ENCODE data around the gene CRTAC1. TPM values are rescaled to one million over a fixed set of nuclear protein-coding genes. Genes with fewer than 3 reads are reported as not detected.

CRTAC1 gene
- total and polyA plus RNA-seq, 8 donors, result 0.24 to 1.3 (median 0.81) TPM

DNA sequence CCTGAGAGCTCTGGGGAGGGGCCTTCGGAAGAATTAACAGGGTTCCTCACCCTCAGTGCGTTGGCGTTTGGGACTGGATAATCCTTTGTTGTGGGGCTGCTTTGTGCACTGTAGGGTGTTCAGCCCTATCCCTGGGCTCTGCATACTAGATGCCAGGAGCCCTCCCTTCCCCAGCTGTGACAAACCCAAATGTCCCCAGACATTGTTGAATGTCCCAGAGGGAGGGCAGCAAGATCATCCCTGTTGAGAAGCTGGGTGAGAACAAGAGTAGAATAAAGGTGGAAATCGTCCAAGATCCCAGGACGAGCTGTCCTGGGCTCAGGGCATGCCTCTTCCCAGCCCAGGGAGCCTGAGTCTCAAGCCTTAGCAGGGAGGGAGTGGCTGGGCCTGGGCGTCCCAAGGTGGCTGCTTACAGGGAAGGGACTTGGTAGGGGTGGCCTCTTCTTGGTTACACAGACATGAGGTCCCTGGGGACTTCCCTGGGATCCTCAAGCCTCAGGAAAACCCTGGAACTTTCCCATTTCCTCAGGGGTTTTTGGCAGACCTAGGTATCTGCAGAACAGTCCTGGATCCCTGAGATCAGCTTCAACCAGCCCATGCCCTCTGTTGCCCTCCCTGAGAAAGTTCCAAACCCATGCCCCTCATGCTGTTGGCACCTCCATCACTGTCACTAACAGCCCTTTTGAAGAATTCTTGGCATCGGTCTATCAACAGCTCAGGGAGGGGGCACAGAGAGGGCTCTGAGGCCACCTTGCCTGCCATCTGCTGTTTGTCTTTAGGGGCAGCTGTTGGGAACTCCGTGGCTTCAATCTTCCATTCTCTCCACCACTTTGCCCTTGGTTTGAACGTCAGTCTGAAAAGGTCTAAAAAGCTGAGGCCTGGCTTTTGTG, 127.0 kb downstream of the CRTAC1 start:
- intact Hi-C loops (cut with DNase I), result no loop called here
- no peak for TF ChIP-seq CTCF (IDR thresholded peaks at IDR 0.05)
- peak in 1 of 4 donors; percentile 14 for ATAC-seq
- no peak for FAIRE-seq
- Histone ChIP-seq H3K27me3 (no peaks in the 10 kb centered on the region), H3K4me3 (no peak overlapping the region), H3K27ac (no peak overlapping the region), H3K9me3 (no peaks in the 10 kb centered on the region), H3K36me3 (no peaks in the 10 kb centered on the region), H3K4me1 (no peaks in the 10 kb centered on the region)
- WGBS, 2 donors, result 52 to 65% methylated on average over 9 of the region's 9 CpGs
- no peak for DNase-seq

- DNase-seq (no peak), ATAC-seq (no peak), FAIRE-seq (no peak)
- Histone ChIP-seq H3K4me3 (no peak overlapping the region), H3K4me1 (no peaks in the 10 kb centered on the region), H3K27me3 (no peaks in the 10 kb centered on the region), H3K27ac (no peak overlapping the region), H3K36me3 (no peaks in the 10 kb centered on the region), H3K9me3 (no peaks in the 10 kb centered on the region)
- 84 to 89% methylated on average over 12 of the region's 12 CpGs for WGBS, 2 donors
- TF ChIP-seq CTCF (IDR thresholded peaks at IDR 0.05), result no peak
- intact Hi-C loops (cut with DNase I), result no loop called here
These were observed 129.0 kb downstream of the CRTAC1 start for GRCh38 chr10:97901381-97901780.

DNA sequence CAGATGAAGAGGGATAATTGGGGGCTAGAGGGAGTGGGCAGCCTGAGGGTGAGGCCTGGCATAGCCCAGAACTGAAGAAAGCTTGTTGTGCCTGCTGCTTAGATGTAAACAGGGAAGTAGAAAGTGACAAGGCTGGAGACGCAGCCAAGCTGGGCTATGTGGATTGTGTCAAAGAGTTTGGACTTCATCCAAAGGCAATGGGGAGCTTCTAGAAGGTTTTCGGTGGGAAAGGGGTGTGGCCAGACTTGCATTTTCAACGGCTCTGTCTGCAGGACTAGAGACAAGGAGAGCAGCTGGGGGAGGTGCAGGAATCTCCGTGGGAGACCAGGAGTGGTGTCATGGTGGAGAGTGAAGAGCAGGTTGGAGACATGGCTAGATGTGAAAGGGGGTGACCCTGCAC, 132.0 kb downstream of the CRTAC1 start:
- FAIRE-seq (no peak), DNase-seq (no peak), ATAC-seq (peak in 3 of 4 donors; percentile 24 to 68 (median 52))
- Histone ChIP-seq H3K4me1 (no peaks in the 10 kb centered on the region), H3K36me3 (no peaks in the 10 kb centered on the region), H3K9me3 (no peaks in the 10 kb centered on the region), H3K27ac (no peak overlapping the region), H3K27me3 (no peaks in the 10 kb centered on the region), H3K4me3 (no peak overlapping the region)
- intact Hi-C loops (cut with DNase I), result no loop called here
- 26 to 29% methylated on average over 4 of the region's 4 CpGs for WGBS, 2 donors
- no peak for TF ChIP-seq CTCF (IDR thresholded peaks at IDR 0.05)

DNA sequence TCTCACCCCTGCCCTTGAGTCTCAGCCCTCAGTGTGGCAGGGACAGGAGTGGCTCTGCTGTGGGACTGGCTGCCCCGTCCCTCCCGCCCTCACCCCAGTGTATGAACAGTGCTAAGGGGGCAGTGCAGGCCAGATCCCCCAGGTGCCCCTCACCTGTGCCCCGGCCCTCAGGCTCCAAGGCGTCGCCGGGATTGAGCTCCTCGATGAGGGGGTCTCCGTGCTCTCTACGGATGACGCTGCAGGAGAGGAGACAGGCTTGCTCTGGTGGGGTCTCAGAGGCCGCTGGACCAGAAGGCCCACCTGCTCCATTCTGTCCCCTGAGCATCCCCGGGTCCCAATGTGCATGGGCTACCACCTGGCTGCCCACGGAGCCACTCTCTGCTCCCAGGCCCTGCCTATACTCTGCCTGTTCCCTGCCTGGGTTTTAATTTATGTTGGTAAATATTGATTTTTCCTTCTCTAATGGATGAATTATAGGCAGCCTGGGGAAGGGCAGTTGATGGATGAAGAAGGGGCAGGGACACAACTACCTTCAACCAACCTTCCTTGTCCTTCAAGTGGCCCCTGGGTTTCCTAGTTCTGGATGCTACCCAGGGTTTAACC, 133.6 kb downstream of the CRTAC1 start:
- H3K27me3 ChIP-seq, result no peaks in the 10 kb centered on the region
- DNase-seq, result no peak
- no peaks in the 10 kb centered on the region for H3K4me1 ChIP-seq
- no peak for FAIRE-seq
- ATAC-seq, result no peak
- 73 to 75% methylated on average over 12 to 13 of the region's 13 CpGs for WGBS, 2 donors
- H3K4me3 ChIP-seq, result no peak overlapping the region
- H3K36me3 ChIP-seq, result no peaks in the 10 kb centered on the region
- no peaks in the 10 kb centered on the region for H3K9me3 ChIP-seq
- no peak overlapping the region for H3K27ac ChIP-seq
- TF ChIP-seq CTCF (IDR thresholded peaks at IDR 0.05), result no peak
- intact Hi-C loops (cut with DNase I), result no loop called here

DNA sequence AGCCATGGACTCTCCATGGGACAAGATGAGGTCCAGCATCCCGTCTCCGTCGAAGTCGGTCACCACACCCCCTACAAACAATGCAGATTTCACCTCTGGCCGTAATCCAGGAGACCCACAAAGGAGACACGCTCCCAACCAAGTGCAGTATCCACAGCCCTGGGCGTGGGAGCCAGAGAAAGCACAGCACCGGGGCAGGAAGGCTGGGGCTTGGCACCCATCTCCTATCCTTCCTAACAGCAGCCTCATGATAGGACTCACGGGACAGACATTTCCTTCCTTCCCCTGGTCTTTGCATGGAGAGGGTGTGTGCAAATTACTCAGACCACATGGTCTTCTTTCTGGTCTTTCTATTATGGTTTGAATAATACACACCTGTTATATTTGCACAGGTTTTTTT, 134.5 kb downstream of the CRTAC1 start:
- FAIRE-seq (no peak), DNase-seq (no peak), ATAC-seq (no peak)
- no peak overlapping the region for H3K4me3 ChIP-seq
- intact Hi-C loops (cut with DNase I), result no loop called here
- TF ChIP-seq CTCF (IDR thresholded peaks at IDR 0.05), result no peak
- WGBS, 2 donors, result 62 to 63% methylated on average over 9 of the region's 9 CpGs
- H3K4me1 ChIP-seq, result no peaks in the 10 kb centered on the region
- no peaks in the 10 kb centered on the region for H3K36me3 ChIP-seq
- H3K9me3 ChIP-seq, result no peaks in the 10 kb centered on the region
- H3K27me3 ChIP-seq, result no peaks in the 10 kb centered on the region
- H3K27ac ChIP-seq, result no peak overlapping the region
